Spleen (tissue), 7 donors: ENCODE data around the gene RYR2.

ENCODE experiments used
- CTCF ChIP-seq, 11 experiments: fragments of 200-600 bp in 7 of 11; fragments of 450-650 bp in 4 of 11; sonication (generic) in 4 of 11; IDR thresholded peaks in 8 of 11; conservative IDR thresholded peaks in 3 of 11; 1 replicate in 7 of 11; 2 replicates in 4 of 11; pipeline versions ENCODE4 v1.4.0 to v1.8.0; 2016 to 2021; ENCODE audit warnings: antibody characterized with exemption in 11 of 11, inconsistent platforms in 4 of 11, mild to moderate bottlenecking in 1 of 11
- POLR2A ChIP-seq, 3 donors: fragments of 450-650 bp; IDR thresholded peaks; one replicate each; pipeline ENCODE4 v1.5.1; 2017; ENCODE audit warnings: antibody characterized with exemption in 3 of 3, mild to moderate bottlenecking in 1 of 3
- POLR2AphosphoS5 ChIP-seq, 3 donors: sonication (generic); formaldehyde crosslinking; IDR thresholded peaks; one replicate each; pipeline ENCODE4 v1.5.1; 2017; ENCODE audit warnings: antibody characterized with exemption in 3 of 3
- donor health status: DM: no; HTN: no; CAD: no; lungs with moderate emphysema.
- donor health status: DM: no; HTN: no; CAD: no.
- donor health status: DM: no; HTN: no; CAD: no.

- TF ChIP-seq CTCF (IDR thresholded peaks at IDR 0.05 in 8 of 11, conservative IDR thresholded peaks at IDR 0.05 in 3 of 11) (no peak), POLR2AphosphoS5 (IDR thresholded peaks at IDR 0.05) (no peak), POLR2A (IDR thresholded peaks at IDR 0.05) (no peak)
These were observed 342.2 kb downstream of the RYR2 start for GRCh38 chr1:237384213-237384612.
